HL-60/S4 treated with phorbol 12-myristate 13-acetate at 8.2 ng/mL for 4 days and 3 days (cell line): ENCODE results near the gene CUL9.

Source experiments
- in situ Hi-C: fragments of 300-500 bp; cut with MboI; formaldehyde crosslinking; loops from 2 replicates; pipeline ENCODE4 v1.15.0; 2022; ENCODE audit warnings: low sequenced_read_pairs

CUL9 gene

GRCh38 chr6:43181942-43182860, at the start of gene CUL9:
Gene CUL9, plus strand, starts transcription at chr6:43182196. Its CDS starts 2,115 bp downstream, at chr6:43184311.
- in situ Hi-C loops, result no loop called here

- in situ Hi-C loops, result loop anchor here (25.0 kb wide), 1 partner anchor 226 kb away; the partner anchor contains the start of gene PTCRA
Measured at GRCh38 chr6:43138267-43138666, 43.7 kb upstream of the CUL9 start.

GRCh38 chr6:43139973-43140372, 42.0 kb upstream of the CUL9 start:
- in situ Hi-C loops, result loop anchor here (10.0 to 25.0 kb wide), 2 partner anchors 75 to 228 kb away; partner anchors contain the start of gene PTCRA

GRCh38 chr6:43141644-43142043, 40.4 kb upstream of the CUL9 start:
- in situ Hi-C loops, result loop anchor here (10.0 to 25.0 kb wide), 2 partner anchors 77 to 229 kb away; partner anchors contain the start of gene PTCRA

GRCh38 chr6:43142101-43142500, 39.9 kb upstream of the CUL9 start:
- in situ Hi-C loops, result loop anchor here (10.0 to 25.0 kb wide), 2 partner anchors 77 to 230 kb away; partner anchors contain the start of gene PTCRA

GRCh38 chr6:43143235-43144128, 38.5 kb upstream of the CUL9 start:
- in situ Hi-C loops, result loop anchor here (10.0 to 25.0 kb wide), 2 partner anchors 79 to 231 kb away; partner anchors contain the start of gene PTCRA

GRCh38 chr6:43144879-43145278, 37.1 kb upstream of the CUL9 start:
- in situ Hi-C loops, result loop anchor here (10.0 to 25.0 kb wide), 2 partner anchors 80 to 233 kb away; partner anchors contain the start of gene PTCRA

GRCh38 chr6:43146261-43146660, 35.7 kb upstream of the CUL9 start:
- in situ Hi-C loops, result loop anchor here (10.0 to 25.0 kb wide), 2 partner anchors 81 to 234 kb away; partner anchors contain the start of gene PTCRA

- in situ Hi-C loops, result loop anchor here (10.0 to 25.0 kb wide), 2 partner anchors 82 to 235 kb away; partner anchors contain the start of gene PTCRA
Measured at GRCh38 chr6:43146709-43147688, 35.0 kb upstream of the CUL9 start.

- in situ Hi-C loops, result loop anchor here (10.0 to 25.0 kb wide), 2 partner anchors 83 to 236 kb away; partner anchors contain the start of gene PTCRA
Measured at GRCh38 chr6:43147691-43148477, 34.1 kb upstream of the CUL9 start.

- in situ Hi-C loops, result loop anchor here (10.0 to 25.0 kb wide), 2 partner anchors 84 to 237 kb away; partner anchors contain the start of gene PTCRA
Measured at GRCh38 chr6:43149265-43149664, 32.7 kb upstream of the CUL9 start.

- in situ Hi-C loops, result no loop called here
Measured at GRCh38 chr6:43150051-43150751, 31.8 kb upstream of the CUL9 start.

- in situ Hi-C loops, result no loop called here
Measured at GRCh38 chr6:43159599-43159998, 22.4 kb upstream of the CUL9 start.

GRCh38 chr6:43163899-43164298, 18.1 kb upstream of the CUL9 start:
- in situ Hi-C loops, result no loop called here

- in situ Hi-C loops, result no loop called here
Measured at GRCh38 chr6:43170417-43170930, 11.5 kb upstream of the CUL9 start.

GRCh38 chr6:43170931-43171706, 10.9 kb upstream of the CUL9 start, which contains the start of gene SRF:
Gene SRF, plus strand, starts transcription at chr6:43171269. Its CDS starts 388 bp downstream, at chr6:43171657.
- in situ Hi-C loops, result no loop called here

GRCh38 chr6:43171707-43172103, 10.3 kb upstream of the CUL9 start:
- in situ Hi-C loops, result no loop called here
